Fibroblast of lung (primary cell): Measurements from ENCODE around the gene BBC3. TPM values are rescaled to one million over a fixed set of nuclear protein-coding genes. Genes with fewer than 3 reads are reported as not detected.

ENCODE experiments used
- DNase-seq, 2 donors: peaks; one replicate each; pipeline versions ENCODE4 v3.0.0 to v3.0.0-alpha.2; 2010; ENCODE audit warnings: low read depth in 2 of 2
- H2AFZ ChIP-seq: 2 replicates; pipeline ENCODE4 v1.5.1; 2012; ENCODE audit warnings: low read length, control low read depth, inconsistent platforms
- H3K27ac ChIP-seq: 2 replicates; pipeline ENCODE4 v1.5.1; 2011; ENCODE audit warnings: low read length, control low read depth; ENCODE audit not compliant: insufficient read depth
- H3K27me3 ChIP-seq: 2 replicates; pipeline ENCODE4 v1.5.1; 2011; ENCODE audit warnings: mild to moderate bottlenecking, low read length; ENCODE audit not compliant: control insufficient read depth, insufficient read depth
- H3K36me3 ChIP-seq: 2 replicates; pipeline ENCODE4 v1.5.1; 2011; ENCODE audit warnings: low read length; ENCODE audit not compliant: control insufficient read depth, insufficient read depth
- H3K4me1 ChIP-seq: 2 replicates; pipeline ENCODE4 v1.5.1; 2011; ENCODE audit warnings: low read length; ENCODE audit not compliant: control insufficient read depth, insufficient read depth; ENCODE audit errors: extremely low read depth
- H3K4me2 ChIP-seq: 2 replicates; pipeline ENCODE4 v1.5.1; 2011; ENCODE audit warnings: low read length, control low read depth; ENCODE audit not compliant: insufficient read depth; ENCODE audit errors: extremely low read depth
- H3K4me3 ChIP-seq, 4 experiments: fragments of 200-600 bp in 1 of 4; sonication (generic) in 1 of 4; replicated peaks in 1 of 4; 2 replicates each; pipeline ENCODE4 v1.5.1; 2011 to 2016; ENCODE audit warnings: low read length in 4 of 4, low read depth in 3 of 4, mild to moderate bottlenecking in 3 of 4, control low read depth in 2 of 4, inconsistent platforms in 1 of 4, mixed read lengths in 1 of 4; ENCODE audit not compliant: insufficient read depth in 1 of 4; ENCODE audit errors: control extremely low read depth in 1 of 4
- H3K79me2 ChIP-seq: 2 replicates; pipeline ENCODE4 v1.5.1; 2012; ENCODE audit warnings: mild to moderate bottlenecking, low read length, inconsistent platforms; ENCODE audit not compliant: control insufficient read depth, insufficient read depth
- H3K9ac ChIP-seq: 2 replicates; pipeline ENCODE4 v1.5.1; 2011; ENCODE audit warnings: mild to moderate bottlenecking, low read length, control low read depth; ENCODE audit not compliant: insufficient read depth
- H3K9me3 ChIP-seq: 2 replicates; pipeline ENCODE4 v1.5.1; 2012; ENCODE audit warnings: low read depth, low read length; ENCODE audit not compliant: control insufficient read depth, insufficient read depth
- H4K20me1 ChIP-seq: 2 replicates; pipeline ENCODE4 v1.5.1; 2011; ENCODE audit warnings: low read length; ENCODE audit not compliant: control insufficient read depth, insufficient read depth; ENCODE audit errors: extremely low read depth
- CTCF ChIP-seq, 2 donors: IDR thresholded peaks in 1 of 2; conservative IDR thresholded peaks in 1 of 2; 1 replicate in 1 of 2; 2 replicates in 1 of 2; pipeline ENCODE4 v1.5.1; 2011 to 2012; ENCODE audit warnings: low read length in 2 of 2, control low read depth in 1 of 2, inconsistent platforms in 1 of 2, low read depth in 1 of 2, mild to moderate bottlenecking in 1 of 2
- EZH2 ChIP-seq: IDR thresholded peaks from 2 replicates; pipeline ENCODE4 v1.5.1; 2012; ENCODE audit warnings: low read length, control low read depth, mild to moderate bottlenecking; ENCODE audit errors: missing control alignments
- polyA plus RNA-seq, 2 donors: library from polyadenylated mRNA; depleted of rRNA in 1 of 2; stranded (reverse) in 1 of 2; unstranded in 1 of 2; fragments of >200 nt; gene quantifications; 2 replicates each; pipeline ENCODE4 v1.2.1, GENCODE V29; 2011 to 2012; ENCODE audit warnings: missing spikeins in 1 of 2
- total RNA-seq: library from RNA; depleted of rRNA; stranded (reverse); fragments of >200 nt; gene quantifications from 2 replicates; pipeline ENCODE4 v1.2.1, GENCODE V29; 2014

Gene BBC3
- total and polyA plus RNA-seq, 2 donors (not counting 1 experiment from before 2014, with no cell fraction given): 2.4 to 37.7 TPM

- Histone ChIP-seq H3K9ac (no peak overlapping the region), H3K27ac (no peak overlapping the region), H3K4me3 (no peak overlapping the region), H3K4me2 (no peak overlapping the region), H3K36me3 (peaks cover 4% of the 10 kb centered on the region), H3K9me3 (no peaks in the 10 kb centered on the region), H3K27me3 (no peaks in the 10 kb centered on the region), H3K79me2 (no peaks in the 10 kb centered on the region), H4K20me1 (no peaks in the 10 kb centered on the region), H3K4me1 (peaks cover under 1% of the 10 kb centered on the region), H2AFZ (no peak overlapping the region)
- DNase-seq: no peak
- TF ChIP-seq EZH2 (no peak), CTCF (conservative IDR thresholded peaks at IDR 0.05 in 1 of 2, IDR thresholded peaks at IDR 0.05 in 1 of 2; ENCODE audit: low read depth in 1 of 2, low read length in 2 of 2) (no peak)
Observed at GRCh38 chr19:47215581-47215980, 15.4 kb downstream of the BBC3 start.

- peak; percentile 64 to 88 for DNase-seq
- peak overlapping the region; percentile 58 for H3K27ac ChIP-seq
- H3K36me3 ChIP-seq: peaks cover 6% of the 10 kb centered on the region
- peaks cover 3% of the 10 kb centered on the region for H3K4me1 ChIP-seq
- H3K27me3 ChIP-seq: no peaks in the 10 kb centered on the region
- no peaks in the 10 kb centered on the region for H4K20me1 ChIP-seq
- H2AFZ ChIP-seq: no peak overlapping the region
- H3K4me2 ChIP-seq: no peak overlapping the region
- H3K9ac ChIP-seq: no peak overlapping the region
- TF ChIP-seq CTCF (conservative IDR thresholded peaks at IDR 0.05 in 1 of 2, IDR thresholded peaks at IDR 0.05 in 1 of 2; ENCODE audit: low read depth in 1 of 2, low read length in 2 of 2): peak; percentile 70 to 85
- no peak for TF ChIP-seq EZH2
- no peak overlapping the region for H3K4me3 ChIP-seq
- no peaks in the 10 kb centered on the region for H3K9me3 ChIP-seq
- H3K79me2 ChIP-seq: no peaks in the 10 kb centered on the region
Observed at GRCh38 chr19:47210689-47211316, 20.2 kb downstream of the BBC3 start.

GRCh38 chr19:47210180-47210490, 20.9 kb downstream of the BBC3 start:
- Histone ChIP-seq H3K27ac (peak overlapping the region; percentile 42), H3K79me2 (no peaks in the 10 kb centered on the region), H3K9ac (no peak overlapping the region), H3K9me3 (no peaks in the 10 kb centered on the region), H3K4me3 (no peak overlapping the region), H3K27me3 (no peaks in the 10 kb centered on the region), H2AFZ (no peak overlapping the region), H3K4me1 (peaks cover 3% of the 10 kb centered on the region), H3K36me3 (peaks cover 9% of the 10 kb centered on the region), H3K4me2 (no peak overlapping the region), H4K20me1 (no peaks in the 10 kb centered on the region)
- DNase-seq: no peak
- no peak for TF ChIP-seq EZH2
- TF ChIP-seq CTCF (conservative IDR thresholded peaks at IDR 0.05 in 1 of 2, IDR thresholded peaks at IDR 0.05 in 1 of 2; ENCODE audit: low read depth in 1 of 2, low read length in 2 of 2): no peak
